ENCODE measurements around the gene RPRD1B. TPM values are rescaled to one million over a fixed set of nuclear protein-coding genes. Genes with fewer than 3 reads are reported as not detected.

Gene RPRD1B
- polyA plus RNA-seq, 2 of the 4 experiments (the other 2 are of a cell fraction): 16.4 to 28.4 TPM

- no peak for TF ChIP-seq NFE2L2 (conservative IDR thresholded peaks at IDR 0.05; ENCODE audit: low read length)
- TF ChIP-seq MAX (IDR thresholded peaks at IDR 0.05): no peak
Measured at GRCh38 chr20:38000293-38000692, 33.3 kb upstream of the RPRD1B start (continued).

GRCh38 chr20:38001173-38001875, 32.2 kb upstream of the RPRD1B start:
- ChIA-PET POLR2A (no interaction called here), CTCF (interaction anchor here (1.2 to 1.5 kb wide), 2 partner anchors 99 to 437 kb away, joined by 3 read pairs; no protein-coding TSS in a partner anchor)
- Histone ChIP-seq H3K4me2 (no peak overlapping the region), H3K4me3 (no peak overlapping the region), H3K27ac (no peak overlapping the region), H3K4me1 (peaks cover 9% of the 10 kb centered on the region; the same call in 2 of the 3 replicates), H3K9me3 (no peaks in the 10 kb centered on the region)
- ATAC-seq (peak; percentile 54 to 62; a peak in 3 of 6 replicates), FAIRE-seq (no peak), DNase-seq (ENCODE audit: low read depth in 1 of 2, low spot score in 1 of 2) (no peak)
- 69% methylated on average over 6 of the region's 6 CpGs for WGBS (ENCODE audit: missing lambda C conversion rate)
- TF ChIP-seq KDM1A (IDR thresholded peaks at IDR 0.05; ENCODE audit: low read depth): no peak
- TF ChIP-seq HES2 (IDR thresholded peaks at IDR 0.05): no peak
- TF ChIP-seq FOXS1 (CRISPR knock-in tag; IDR thresholded peaks at IDR 0.05): no peak
- no peak for TF ChIP-seq HEYL (CRISPR knock-in tag; IDR thresholded peaks at IDR 0.05)
- TF ChIP-seq PHF8 (IDR thresholded peaks at IDR 0.05; ENCODE audit: borderline replicate concordance, low read depth): no peak
- TF ChIP-seq REST (IDR thresholded peaks at IDR 0.05): no peak
- TF ChIP-seq POLR2AphosphoS2 (conservative IDR thresholded peaks at IDR 0.05; ENCODE audit: low read length): no peak
- TF ChIP-seq MAX (IDR thresholded peaks at IDR 0.05): no peak
- TF ChIP-seq FOSB (CRISPR knock-in tag; IDR thresholded peaks at IDR 0.05): no peak
- no peak for TF ChIP-seq CHD4 (IDR thresholded peaks at IDR 0.05; ENCODE audit: borderline replicate concordance)
- no peak for TF ChIP-seq TFCP2L1 (CRISPR knock-in tag; IDR thresholded peaks at IDR 0.05)
- TF ChIP-seq ZSCAN20 (CRISPR knock-in tag; IDR thresholded peaks at IDR 0.05): no peak
- TF ChIP-seq HOXB13 (CRISPR knock-in tag; IDR thresholded peaks at IDR 0.05; ENCODE audit: low read depth): no peak
- no peak for TF ChIP-seq KDM5A (IDR thresholded peaks at IDR 0.05)

GRCh38 chr20:38001981-38002380, 31.6 kb upstream of the RPRD1B start:
- ChIA-PET CTCF (interaction anchor here (0.9 kb wide), 1 partner anchor 8 kb away, joined by 4 read pairs; no protein-coding TSS in a partner anchor), POLR2A (no interaction called here)
- 90% methylated on average over 4 of the region's 4 CpGs for WGBS (ENCODE audit: missing lambda C conversion rate)
- TF ChIP-seq EHF (CRISPR knock-in tag; IDR thresholded peaks at IDR 0.05): no peak
- TF ChIP-seq FOXS1 (CRISPR knock-in tag; IDR thresholded peaks at IDR 0.05): no peak
- no peak for TF ChIP-seq TP53 (CRISPR knock-in tag; IDR thresholded peaks at IDR 0.05)
- no peak for TF ChIP-seq ESRRA (IDR thresholded peaks at IDR 0.05; ENCODE audit: borderline replicate concordance, low read length)
- TF ChIP-seq CTCF (IDR thresholded peaks at IDR 0.05): no peak
- no peak for TF ChIP-seq CBX2 (IDR thresholded peaks at IDR 0.05; ENCODE audit: borderline replicate concordance, low read depth)
- no peak for TF ChIP-seq FOSB (CRISPR knock-in tag; IDR thresholded peaks at IDR 0.05)
- TF ChIP-seq EHMT2 (IDR thresholded peaks at IDR 0.05; ENCODE audit: low read depth): no peak
- TF ChIP-seq NFE2L2 (conservative IDR thresholded peaks at IDR 0.05; ENCODE audit: low read length): no peak
- TF ChIP-seq TFCP2L1 (CRISPR knock-in tag; IDR thresholded peaks at IDR 0.05): no peak
- TF ChIP-seq POLR2AphosphoS2 (conservative IDR thresholded peaks at IDR 0.05; ENCODE audit: low read length): no peak
- no peak for TF ChIP-seq JUNB (IDR thresholded peaks at IDR 0.05)
- no peak for TF ChIP-seq HDAC2 (IDR thresholded peaks at IDR 0.05)
- TF ChIP-seq EP300 (IDR thresholded peaks at IDR 0.05): no peak
- TF ChIP-seq RAD21 (conservative IDR thresholded peaks at IDR 0.05 in 1 of 2, IDR thresholded peaks at IDR 0.05 in 1 of 2): no peak
- no peak for TF ChIP-seq GATA3 (IDR thresholded peaks at IDR 0.05; ENCODE audit: borderline replicate concordance)
- TF ChIP-seq FOSL2 (IDR thresholded peaks at IDR 0.05): no peak
- TF ChIP-seq FOSL2 (CRISPR knock-in tag; IDR thresholded peaks at IDR 0.05): no peak
- TF ChIP-seq KDM5A (IDR thresholded peaks at IDR 0.05): no peak
- TF ChIP-seq ZNF302 (CRISPR knock-in tag; IDR thresholded peaks at IDR 0.05): no peak
- TF ChIP-seq CHD2 (IDR thresholded peaks at IDR 0.05; ENCODE audit: low read length, partially characterized antibody): no peak
- no peak overlapping the region for H3K4me3 ChIP-seq
- peaks cover 9% of the 10 kb centered on the region; the same call in 2 of the 3 replicates for H3K4me1 ChIP-seq
- ATAC-seq: no peak
- no peak overlapping the region for H3K4me2 ChIP-seq
- H3K27ac ChIP-seq: 0 out of 6 replicates have a peak overlapping the region, but pooled peaks of 1 of the 2 experiments have one; percentile 5
- H3K9me3 ChIP-seq: no peaks in the 10 kb centered on the region
- DNase-seq (ENCODE audit: low read depth in 1 of 2, low spot score in 1 of 2): no peak
- FAIRE-seq: no peak

All from A549 (cell line).